ENCODE data around the gene CHST11.

Gene CHST11

GRCh38 chr12:104433061-104433460 lies 23.7 kb upstream of the CHST11 start:
- DNase-seq (ENCODE audit: low spot score) = no peak

- DNase-seq (ENCODE audit: low spot score) = no peak
Observed at GRCh38 chr12:104434129-104434528, 22.6 kb upstream of the CHST11 start.

GRCh38 chr12:104435175-104435574 lies 21.6 kb upstream of the CHST11 start:
- DNase-seq (ENCODE audit: low spot score) = no peak

GRCh38 chr12:104435765-104436164 lies 21.0 kb upstream of the CHST11 start:
- DNase-seq (ENCODE audit: low spot score) = no peak

- no peak for DNase-seq (ENCODE audit: low spot score)
Observed at GRCh38 chr12:104436790-104437189, 20.0 kb upstream of the CHST11 start.

GRCh38 chr12:104438134-104438533 lies 18.6 kb upstream of the CHST11 start:
- DNase-seq (ENCODE audit: low spot score) = no peak

- no peak for DNase-seq (ENCODE audit: low spot score)
Observed at GRCh38 chr12:104439137-104439536, 17.6 kb upstream of the CHST11 start.

- no peak for DNase-seq (ENCODE audit: low spot score)
Observed at GRCh38 chr12:104443008-104443407, 13.7 kb upstream of the CHST11 start.

GRCh38 chr12:104446646-104447421 lies 9.9 kb upstream of the CHST11 start:
- no peak for DNase-seq (ENCODE audit: low spot score)

GRCh38 chr12:104448031-104448430 lies 8.7 kb upstream of the CHST11 start:
- no peak for DNase-seq (ENCODE audit: low spot score)

GRCh38 chr12:104448451-104448850 lies 8.3 kb upstream of the CHST11 start:
- DNase-seq (ENCODE audit: low spot score) = no peak

- DNase-seq (ENCODE audit: low spot score) = no peak
Observed at GRCh38 chr12:104450700-104451099, 6.0 kb upstream of the CHST11 start.

GRCh38 chr12:104452087-104452486 lies 4.7 kb upstream of the CHST11 start:
- no peak for DNase-seq (ENCODE audit: low spot score)

GRCh38 chr12:104453133-104453532 lies 3.6 kb upstream of the CHST11 start:
- no peak for DNase-seq (ENCODE audit: low spot score)

- peak; percentile 75 for DNase-seq (ENCODE audit: low spot score)
Observed at GRCh38 chr12:104454997-104455396, 1.8 kb upstream of the CHST11 start.

GRCh38 chr12:104455578-104456416 lies 951 bp upstream of the CHST11 start:
- DNase-seq (ENCODE audit: low spot score) = no peak

GRCh38 chr12:104456950-104457745 lies 400 bp downstream of the CHST11 start:
- peak; percentile 73 for DNase-seq (ENCODE audit: low spot score)

GRCh38 chr12:104457746-104458693 lies 1.3 kb downstream of the CHST11 start:
- DNase-seq (ENCODE audit: low spot score) = no peak

- DNase-seq (ENCODE audit: low spot score) = peak; percentile 38
Observed at GRCh38 chr12:104458694-104459367, 2.1 kb downstream of the CHST11 start.

- no peak for DNase-seq (ENCODE audit: low spot score)
Observed at GRCh38 chr12:104459368-104459909, 2.7 kb downstream of the CHST11 start.

Measured in SW480 (cell line).